HepG2 (cell line): ENCODE results near the gene LYSMD1. TPM values are rescaled to one million over a fixed set of nuclear protein-coding genes. Genes with fewer than 3 reads are reported as not detected.

Experiments used
- ATAC-seq: fragments of 200-7000 bp; cut with Tn5 transposase; 3 replicates; pipeline ENCODE4 v1.9.1; 2020; ENCODE audit warnings: mild to moderate bottlenecking, moderate library complexity
- BruUV-seq: library from RNA; stranded (reverse); fragments of 400-500 nt; replicated peaks from 2 replicates; lab custom pipeline; 2021; lab: Mats Ljungman, UMichigan
- CTCF ChIA-PET: fragments of 300-600 bp; formaldehyde crosslinking; extraction: SDS; loops from one replicate; lab custom pipeline; 2021; ENCODE audit warnings: low total read pairs, inconsistent platforms, low intra/inter-chr PET ratio; lab: Yijun Ruan, JAX
- POLR2A ChIA-PET: fragments of 350-600 bp; sonication (Branson Sonifier 250); formaldehyde crosslinking; loops from one replicate; lab custom pipeline; 2020; ENCODE audit warnings: antibody characterized with exemption, inconsistent platforms; lab: Yijun Ruan, JAX
- DNase-seq: peaks from one replicate; pipeline ENCODE4 v3.0.0-alpha.2; 2015; ENCODE audit warnings: low spot score
- FAIRE-seq: peaks from 3 replicates; lab custom pipeline; 2011; peaks lifted over from hg19 to GRCh38; lab: Jason Lieb, UNC
- H2AFZ ChIP-seq: one replicate; pipeline ENCODE4 v1.6.1; 2011; ENCODE audit warnings: low read length, inconsistent platforms
- H3K27ac ChIP-seq: fragments of 300-600 bp; 3 replicates; pipeline ENCODE4 v1.8.0; 2011; ENCODE audit warnings: mixed run types, mild to moderate bottlenecking, mixed read lengths, low read length, inconsistent platforms; ENCODE audit not compliant: insufficient read depth; ENCODE audit errors: extremely low read length
- H3K27me3 ChIP-seq, 2 experiments: fragments of 200-600 bp in 1 of 2; 2 replicates in 1 of 2; 3 replicates in 1 of 2; pipeline versions ENCODE4 v1.6.0 to v1.8.0; 2011; ENCODE audit warnings: low read length in 2 of 2, mild to moderate bottlenecking in 2 of 2, moderate library complexity in 2 of 2, inconsistent platforms in 1 of 2; ENCODE audit not compliant: insufficient read depth in 2 of 2, control insufficient read depth in 1 of 2
- H3K36me3 ChIP-seq, 2 experiments: fragments of 200-600 bp in 1 of 2; replicated peaks in 1 of 2; 2 replicates in 1 of 2; 3 replicates in 1 of 2; pipeline versions ENCODE4 v1.5.1 to v1.8.0; 2011; ENCODE audit warnings: low read length in 2 of 2, inconsistent platforms in 1 of 2; ENCODE audit not compliant: insufficient read depth in 2 of 2, control insufficient read depth in 1 of 2
- H3K4me1 ChIP-seq: 2 replicates; pipeline ENCODE4 v1.5.1; 2012; ENCODE audit warnings: low read length, inconsistent platforms; ENCODE audit not compliant: insufficient read depth
- H3K4me2 ChIP-seq: 2 replicates; pipeline ENCODE4 v1.6.0; 2011; ENCODE audit warnings: low read depth, low read length, inconsistent platforms
- H3K4me3 ChIP-seq, 3 experiments: fragments of 200-600 bp in 1 of 3; sonication (generic), shearing (Covaris generic) in 1 of 3; replicated peaks in 1 of 3; 2 replicates each; pipeline ENCODE4 v1.5.1; 2011 to 2016; ENCODE audit warnings: low read length in 3 of 3, inconsistent platforms in 2 of 3, low read depth in 2 of 3, mild to moderate bottlenecking in 2 of 3, control low read depth in 1 of 3, mixed read lengths in 1 of 3; ENCODE audit not compliant: insufficient read depth in 1 of 3
- H3K79me2 ChIP-seq: one replicate; pipeline ENCODE4 v1.6.1; 2011; ENCODE audit warnings: low read length, inconsistent platforms; ENCODE audit not compliant: insufficient read depth
- H3K9ac ChIP-seq: 2 replicates; pipeline ENCODE4 v1.6.0; 2011; ENCODE audit warnings: mild to moderate bottlenecking, low read depth, low read length, inconsistent platforms; ENCODE audit not compliant: insufficient read depth
- H3K9me3 ChIP-seq: 2 replicates; pipeline ENCODE4 v1.5.1; 2012; ENCODE audit warnings: mild to moderate bottlenecking, low read length
- H4K20me1 ChIP-seq: 2 replicates; pipeline ENCODE4 v1.6.0; 2011; ENCODE audit warnings: inconsistent platforms, mild to moderate bottlenecking, low read length, moderate library complexity; ENCODE audit not compliant: insufficient read depth
- ARHGAP35 ChIP-seq: sonication (generic); formaldehyde crosslinking; IDR thresholded peaks from 2 replicates; pipeline ENCODE4 v1.9.0; 2022; ENCODE audit warnings: mild to moderate bottlenecking, inconsistent platforms, moderate library complexity, missing genetic modification reagents, borderline replicate concordance
- DPF2 ChIP-seq: sonication (generic); formaldehyde crosslinking; IDR thresholded peaks from 2 replicates; pipeline ENCODE4 v1.4.0; 2020; ENCODE audit warnings: mild to moderate bottlenecking, low read depth, missing genetic modification reagents, borderline replicate concordance
- FOXA1 ChIP-seq, 2 experiments: fragments of 450-650 bp in 1 of 2; sonication (generic) in 1 of 2; formaldehyde crosslinking in 1 of 2; IDR thresholded peaks; 2 replicates each; pipeline versions ENCODE4 v1.4.0 to v1.6.1; 2016 to 2020; ENCODE audit warnings: missing genetic modification reagents in 1 of 2
- MYNN ChIP-seq: sonication (generic); formaldehyde crosslinking; IDR thresholded peaks from 2 replicates; pipeline ENCODE4 v1.4.0; 2020; ENCODE audit warnings: mild to moderate bottlenecking, low read depth, missing genetic modification reagents
- NFATC3 ChIP-seq: sonication (generic); formaldehyde crosslinking; IDR thresholded peaks from 2 replicates; pipeline ENCODE4 v1.5.1; 2020; ENCODE audit warnings: mild to moderate bottlenecking, missing genetic modification reagents
- POLR2A ChIP-seq, 2 experiments: IDR thresholded peaks; 2 replicates each; pipeline ENCODE4 v1.6.1; 2011; ENCODE audit warnings: low read depth in 2 of 2, low read length in 2 of 2, mild to moderate bottlenecking in 1 of 2, moderate library complexity in 1 of 2; ENCODE audit not compliant: insufficient read depth in 1 of 2
- PRDM10 ChIP-seq: sonication (generic); formaldehyde crosslinking; IDR thresholded peaks from 2 replicates; pipeline ENCODE4 v1.4.0; 2020; ENCODE audit warnings: low read depth, missing genetic modification reagents
- REPIN1 ChIP-seq: sonication (generic); formaldehyde crosslinking; IDR thresholded peaks from 2 replicates; pipeline ENCODE4 v1.8.0; 2022; ENCODE audit warnings: missing genetic modification reagents, low read depth, mild to moderate bottlenecking, borderline replicate concordance
- SKI ChIP-seq: fragments of 450-650 bp; IDR thresholded peaks from one replicate; pipeline ENCODE4 v1.6.1; 2018; ENCODE audit warnings: mild to moderate bottlenecking; ENCODE audit not compliant: partially characterized antibody
- THRA ChIP-seq: sonication (generic); formaldehyde crosslinking; IDR thresholded peaks from 2 replicates; pipeline ENCODE4 v1.4.0; 2020; ENCODE audit warnings: missing genetic modification reagents, borderline replicate concordance
- ZNF10 ChIP-seq: sonication (generic); formaldehyde crosslinking; IDR thresholded peaks from 2 replicates; pipeline ENCODE4 v1.4.0; 2020; ENCODE audit warnings: mild to moderate bottlenecking, low read depth, missing genetic modification reagents, borderline replicate concordance
- ZNF101 ChIP-seq: sonication (generic); formaldehyde crosslinking; IDR thresholded peaks from 2 replicates; pipeline ENCODE4 v1.4.0; 2020; ENCODE audit warnings: mild to moderate bottlenecking, low read depth, missing genetic modification reagents, borderline replicate concordance
- ZNF235 ChIP-seq: sonication (generic); formaldehyde crosslinking; IDR thresholded peaks from 2 replicates; pipeline ENCODE4 v1.8.1; 2023; ENCODE audit warnings: mild to moderate bottlenecking, missing genetic modification reagents, borderline replicate concordance
- ZNF280D ChIP-seq: sonication (generic); formaldehyde crosslinking; IDR thresholded peaks from 2 replicates; pipeline ENCODE4 v1.5.1; 2020; ENCODE audit warnings: mild to moderate bottlenecking, missing genetic modification reagents
- ZNF430 ChIP-seq: sonication (generic); formaldehyde crosslinking; IDR thresholded peaks from 2 replicates; pipeline ENCODE4 v1.9.0; 2021; ENCODE audit warnings: mild to moderate bottlenecking, missing genetic modification reagents
- WGBS: methylation state at CpG from one replicate; pipeline ENCODE4 v1.1.6; 2017; ENCODE audit warnings: low lambda C conversion rate; 5-methylcytosine and 5-hydroxymethylcytosine counted together
- in situ Hi-C: cut with HindIII; loops from 2 replicates; pipeline ENCODE4 v1.10.0; 2017; ENCODE audit warnings: low pct_unique_long_range_greater_than_20kb; ENCODE audit not compliant: extremely low pct_ligation_motif_present
- intact Hi-C: fragments of 100-400 bp; cut with micrococcal nuclease; formaldehyde crosslinking; loops from one replicate; pipeline ENCODE4 v1.10.0; 2022; ENCODE audit not compliant: unreplicated experiment
- polyA plus RNA-seq, 8 experiments: library from polyadenylated mRNA; depleted of rRNA in 3 of 8; stranded (reverse) in 7 of 8; unstranded in 1 of 8; fragments of >200 nt; fragmentation: Illumina TruSeq in 4 of 8; extraction: Trizol in 4 of 8; gene quantifications; 2 replicates each; pipeline versions ENCODE4 v1.2.1 to v1.2.3, GENCODE V29; 2011 to 2016; ENCODE audit warnings: low read depth in 4 of 8, missing spikeins in 1 of 8, mixed read lengths in 1 of 8; ENCODE audit not compliant: insufficient read depth in 1 of 8
- total RNA-seq, 5 experiments: library from RNA; depleted of rRNA; stranded (reverse); fragments of >200 nt; fragmentation: Illumina TruSeq; extraction: Trizol; gene quantifications; 2 replicates each; pipeline ENCODE4 v1.2.3, GENCODE V29; 2016; ENCODE audit warnings: low read depth in 1 of 5

LYSMD1 gene
- total and polyA plus RNA-seq, 2 of the 13 experiments (the other 11 are each of a cell fraction or from before 2014, with no cell fraction given), result 3.8 to 4.8 TPM

GRCh38 chr1:151165281-151165737 is 393 bp downstream of the LYSMD1 start:
- Histone ChIP-seq H3K4me1 (peaks cover 25% of the 10 kb centered on the region), H3K9me3 (no peaks in the 10 kb centered on the region), H3K4me3 (peak overlapping the region; percentile 91 to 94 (median 93)), H4K20me1 (no peaks in the 10 kb centered on the region), H3K9ac (peak overlapping the region; percentile 93), H3K4me2 (peak overlapping the region; percentile 91), H3K36me3 (peaks cover 13 to 17% of the 10 kb centered on the region in 2 experiments), H2AFZ (peak overlapping the region; percentile 94), H3K27ac (peak overlapping the region; percentile 85), H3K79me2 (peaks cover 17% of the 10 kb centered on the region), H3K27me3 (peaks cover 0 to 5% of the 10 kb centered on the region in 2 experiments; a peak in 2 of 5 replicates)
- peak; percentile 78 for ATAC-seq
- no peak for FAIRE-seq
- in situ Hi-C loops (no loop called here), intact Hi-C loops (no loop called here)
- ChIA-PET POLR2A (interaction anchor here (0.6 to 2.8 kb wide), 9 partner anchors 10 to 207 kb away, joined by 3 to 25 read pairs (median 4); partner anchors contain the start of genes PSMD4 and VPS72), CTCF (no interaction called here)
- no TSS peak for BruUV-seq
- peak; percentile 19 for DNase-seq
- whole genome bisulfite sequencing, result 0% methylated on average over 15 of the region's 15 CpGs
- TF ChIP-seq ZNF101 (CRISPR knock-in tag) (0 out of 2 replicates have a peak, but pooled peaks have one; percentile 66), PRDM10 (CRISPR knock-in tag) (peak; percentile 70), MYNN (CRISPR knock-in tag) (no peak), ZNF280D (peak; percentile 45; the same call in 1 of the 2 replicates), ZNF10 (CRISPR knock-in tag) (no peak), SKI (peak; percentile 9), FOXA1 (IDR thresholded peaks at IDR 0.05) (no peak), FOXA1 (CRISPR knock-in tag; IDR thresholded peaks at IDR 0.05) (no peak), REPIN1 (CRISPR knock-in tag) (no peak), POLR2A (IDR thresholded peaks at IDR 0.05; ENCODE audit: insufficient read depth in 1 of 2, low read depth in 2 of 2, low read length in 2 of 2) (peak in 1 of 2 experiments; percentile 46; a peak in 1 of 4 replicates), ARHGAP35 (CRISPR knock-in tag) (0 out of 2 replicates have a peak, but pooled peaks have one; percentile 26), THRA (0 out of 2 replicates have a peak, but pooled peaks have one; percentile 7), ZNF430 (CRISPR knock-in tag) (0 out of 2 replicates have a peak, but pooled peaks have one; percentile 1), ZNF235 (CRISPR knock-in tag) (no peak), NFATC3 (no peak), DPF2 (CRISPR knock-in tag) (no peak)
